Loucy (cell line): ENCODE measurements around the gene CD82.
A peak's percentile ranks its signal among the peaks of the same experiment; 100 is the strongest.

Experiments
- H2AFZ ChIP-seq: fragments of 200-600 bp; sonication (generic); 2 replicates; pipeline ENCODE4 v1.6.0; 2016; ENCODE audit warnings: antibody characterized with exemption, mild to moderate bottlenecking, low read length, moderate library complexity
- H3F3A ChIP-seq: fragments of 200-600 bp; 2 replicates; pipeline ENCODE4 v1.6.0; 2016; ENCODE audit warnings: antibody characterized with exemption, low read depth, mild to moderate bottlenecking
- H3K27me3 ChIP-seq: fragments of 200-600 bp; sonication (generic); 2 replicates; pipeline ENCODE4 v1.6.1; 2014; ENCODE audit warnings: low read length, mild to moderate bottlenecking; ENCODE audit not compliant: insufficient read depth, poor library complexity, severe bottlenecking
- H3K36me3 ChIP-seq: fragments of 200-600 bp; sonication (generic); 2 replicates; pipeline ENCODE4 v1.6.1; 2016; ENCODE audit warnings: low read length; ENCODE audit not compliant: insufficient read depth
- H3K4me1 ChIP-seq: fragments of 200-600 bp; sonication (generic); 2 replicates; pipeline ENCODE4 v1.5.1; 2014; ENCODE audit warnings: low read length, mild to moderate bottlenecking; ENCODE audit not compliant: insufficient read depth, poor library complexity, severe bottlenecking
- H3K4me2 ChIP-seq: fragments of 200-600 bp; sonication (generic); 2 replicates; pipeline ENCODE4 v1.6.0; 2014; ENCODE audit warnings: antibody characterized with exemption, low read length, low read depth, mild to moderate bottlenecking; ENCODE audit not compliant: poor library complexity, severe bottlenecking
- H3K4me3 ChIP-seq: fragments of 200-600 bp; sonication (generic); 2 replicates; pipeline ENCODE4 v1.5.1; 2014; ENCODE audit warnings: low read length, mild to moderate bottlenecking, mixed read lengths; ENCODE audit not compliant: poor library complexity, severe bottlenecking
- H3K79me2 ChIP-seq: fragments of 200-600 bp; sonication (generic); 2 replicates; pipeline ENCODE4 v1.6.1; 2014; ENCODE audit warnings: low read length; ENCODE audit not compliant: insufficient read depth
- H3K9ac ChIP-seq: fragments of 200-600 bp; sonication (generic); 2 replicates; pipeline ENCODE4 v1.6.0; 2014; ENCODE audit warnings: mild to moderate bottlenecking, low read depth, low read length, moderate library complexity; ENCODE audit not compliant: poor library complexity, severe bottlenecking
- H3K9me2 ChIP-seq: fragments of 200-600 bp; sonication (generic); replicated peaks from 2 replicates; pipeline ENCODE4 v1.6.1; 2016; ENCODE audit warnings: low read depth, low read length, mixed read lengths
- H3K9me3 ChIP-seq: fragments of 200-600 bp; sonication (generic); 2 replicates; pipeline ENCODE4 v1.6.1; 2014; ENCODE audit warnings: mild to moderate bottlenecking, antibody characterized with exemption, low read length, low read depth; ENCODE audit not compliant: insufficient read depth
- H4K20me1 ChIP-seq: fragments of 200-600 bp; sonication (generic); 2 replicates; pipeline ENCODE4 v1.6.0; 2014; ENCODE audit warnings: antibody characterized with exemption, low read length, mild to moderate bottlenecking; ENCODE audit not compliant: insufficient read depth, poor library complexity, severe bottlenecking
- EZH2phosphoT487 ChIP-seq: fragments of 200-600 bp; IDR thresholded peaks from 2 replicates; pipeline ENCODE4 v1.6.1; 2018; ENCODE audit warnings: antibody characterized with exemption, mild to moderate bottlenecking, moderate library complexity, borderline replicate concordance
- TF ChIP-seq, protein P1 (sequence below): fragments of 200-600 bp; sonication (generic); conservative IDR thresholded peaks from 2 replicates; pipeline ENCODE4 v1.5.1; 2014; ENCODE audit warnings: mild to moderate bottlenecking, antibody characterized with exemption, low read length

CD82 gene

DNA sequence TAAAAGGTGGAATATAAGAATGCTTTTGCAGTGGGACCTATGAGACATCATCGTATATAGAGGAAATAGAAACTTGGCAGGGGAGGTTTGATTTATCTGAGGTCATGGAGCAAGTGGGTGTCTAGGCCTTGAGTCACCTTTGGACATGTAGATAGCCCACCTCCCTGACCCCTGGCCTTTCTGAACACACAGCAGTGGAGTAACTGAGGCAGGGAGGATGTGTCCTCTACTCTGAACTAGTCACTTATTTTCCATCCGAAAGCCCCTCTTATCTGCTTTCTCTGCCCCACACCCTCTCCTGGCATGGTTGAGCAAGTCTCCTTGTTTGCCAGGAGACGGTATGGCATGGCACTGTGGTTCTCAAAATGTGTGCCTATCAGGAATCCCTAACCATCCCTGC, 7.9 kb downstream of the CD82 start:
- peak overlapping the region; percentile 96 for H3K4me3 ChIP-seq
- peak overlapping the region; percentile 94 for H3K4me2 ChIP-seq
- H3K9ac ChIP-seq: peak overlapping the region; percentile 97
- no peaks in the 10 kb centered on the region for H3K27me3 ChIP-seq
- H3K36me3 ChIP-seq: no peaks in the 10 kb centered on the region
- no peak overlapping the region for H2AFZ ChIP-seq
- no peak for TF ChIP-seq EZH2phosphoT487
- TF ChIP-seq, protein P1, sequence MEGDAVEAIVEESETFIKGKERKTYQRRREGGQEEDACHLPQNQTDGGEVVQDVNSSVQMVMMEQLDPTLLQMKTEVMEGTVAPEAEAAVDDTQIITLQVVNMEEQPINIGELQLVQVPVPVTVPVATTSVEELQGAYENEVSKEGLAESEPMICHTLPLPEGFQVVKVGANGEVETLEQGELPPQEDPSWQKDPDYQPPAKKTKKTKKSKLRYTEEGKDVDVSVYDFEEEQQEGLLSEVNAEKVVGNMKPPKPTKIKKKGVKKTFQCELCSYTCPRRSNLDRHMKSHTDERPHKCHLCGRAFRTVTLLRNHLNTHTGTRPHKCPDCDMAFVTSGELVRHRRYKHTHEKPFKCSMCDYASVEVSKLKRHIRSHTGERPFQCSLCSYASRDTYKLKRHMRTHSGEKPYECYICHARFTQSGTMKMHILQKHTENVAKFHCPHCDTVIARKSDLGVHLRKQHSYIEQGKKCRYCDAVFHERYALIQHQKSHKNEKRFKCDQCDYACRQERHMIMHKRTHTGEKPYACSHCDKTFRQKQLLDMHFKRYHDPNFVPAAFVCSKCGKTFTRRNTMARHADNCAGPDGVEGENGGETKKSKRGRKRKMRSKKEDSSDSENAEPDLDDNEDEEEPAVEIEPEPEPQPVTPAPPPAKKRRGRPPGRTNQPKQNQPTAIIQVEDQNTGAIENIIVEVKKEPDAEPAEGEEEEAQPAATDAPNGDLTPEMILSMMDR: no peak
- H3K9me2 ChIP-seq: no peaks in the 10 kb centered on the region
- H3K79me2 ChIP-seq: peaks cover 91% of the 10 kb centered on the region
- H3F3A ChIP-seq: peaks cover 20% of the 10 kb centered on the region
- peaks cover 95% of the 10 kb centered on the region for H3K4me1 ChIP-seq
- no peaks in the 10 kb centered on the region for H3K9me3 ChIP-seq
- H4K20me1 ChIP-seq: no peaks in the 10 kb centered on the region

DNA sequence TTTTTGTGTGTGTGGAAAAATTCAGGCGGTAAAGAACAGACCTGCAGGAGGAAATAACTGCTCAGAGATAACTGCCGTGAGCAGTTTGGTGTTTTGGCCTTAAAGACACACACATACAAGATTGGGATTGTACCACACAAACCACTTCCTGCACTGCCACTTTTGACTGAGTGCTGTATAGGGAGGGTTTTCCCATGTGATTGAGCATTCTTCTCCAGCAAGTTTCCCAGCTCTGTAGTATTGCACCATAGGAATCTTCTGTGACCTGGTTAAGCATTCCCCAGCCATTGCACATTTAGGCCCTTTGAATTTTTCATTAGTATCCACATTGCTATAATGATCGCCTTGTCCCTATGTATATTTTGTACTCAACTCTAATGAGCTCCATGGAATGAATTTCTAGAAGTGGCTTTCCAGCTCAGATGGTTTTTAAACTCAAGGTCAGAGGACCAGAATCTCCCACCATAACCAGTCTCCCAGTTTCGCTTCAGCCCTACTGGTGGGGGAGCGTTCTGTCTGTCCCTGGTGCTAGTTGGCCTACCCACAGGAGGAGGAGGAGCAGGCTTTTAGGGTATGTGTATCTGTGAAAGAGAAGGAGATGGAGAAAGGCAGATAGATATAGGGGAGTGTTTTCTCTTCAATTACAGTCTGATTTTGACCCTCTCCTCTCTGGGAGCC, 9.3 kb downstream of the CD82 start:
- peaks cover 97% of the 10 kb centered on the region for H3K4me1 ChIP-seq
- no peaks in the 10 kb centered on the region for H3K9me3 ChIP-seq
- H3K9ac ChIP-seq: peak overlapping the region; percentile 97
- peaks cover 94% of the 10 kb centered on the region for H3K79me2 ChIP-seq
- peak overlapping the region; percentile 94 for H3K4me2 ChIP-seq
- H4K20me1 ChIP-seq: peaks cover 7% of the 10 kb centered on the region
- no peaks in the 10 kb centered on the region for H3K9me2 ChIP-seq
- peak overlapping the region; percentile 96 for H3K4me3 ChIP-seq
- H2AFZ ChIP-seq: no peak overlapping the region
- H3K36me3 ChIP-seq: no peaks in the 10 kb centered on the region
- H3F3A ChIP-seq: peaks cover 14% of the 10 kb centered on the region
- H3K27me3 ChIP-seq: no peaks in the 10 kb centered on the region
- TF ChIP-seq, protein P1: no peak
- no peak for TF ChIP-seq EZH2phosphoT487

DNA sequence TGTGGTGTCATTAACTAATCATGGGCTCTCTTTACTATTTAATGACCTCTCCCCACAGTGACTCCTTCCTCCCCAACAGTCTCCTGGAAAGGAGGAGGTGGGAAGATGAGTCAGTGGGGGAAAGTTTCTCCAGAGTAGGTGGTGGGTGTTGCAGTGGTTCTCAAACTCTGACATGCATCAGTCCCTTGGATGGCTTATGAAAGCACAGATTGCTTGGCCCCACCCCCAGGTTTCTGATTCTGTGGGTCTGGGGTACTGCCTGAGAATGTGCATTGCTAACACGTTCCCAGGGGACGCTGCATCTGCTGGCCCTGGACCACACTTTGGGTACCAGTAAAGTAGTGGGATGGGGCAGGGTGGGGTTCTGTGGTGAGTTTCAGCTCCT, 9.8 kb downstream of the CD82 start:
- H3K4me1 ChIP-seq: peaks cover 97% of the 10 kb centered on the region
- TF ChIP-seq, protein P1: no peak
- TF ChIP-seq EZH2phosphoT487: no peak
- peak overlapping the region; percentile 96 for H3K4me3 ChIP-seq
- H3K9me3 ChIP-seq: no peaks in the 10 kb centered on the region
- H2AFZ ChIP-seq: no peak overlapping the region
- H3K36me3 ChIP-seq: no peaks in the 10 kb centered on the region
- H3K9me2 ChIP-seq: no peaks in the 10 kb centered on the region
- peak overlapping the region; percentile 94 for H3K4me2 ChIP-seq
- H3K79me2 ChIP-seq: peaks cover 94% of the 10 kb centered on the region
- peaks cover 14% of the 10 kb centered on the region for H3F3A ChIP-seq
- peak overlapping the region; percentile 97 for H3K9ac ChIP-seq
- peaks cover 7% of the 10 kb centered on the region for H4K20me1 ChIP-seq
- H3K27me3 ChIP-seq: no peaks in the 10 kb centered on the region
